Activated CD4-positive, alpha-beta memory T cell treated with anti-CD3 and anti-CD28 coated beads, Interleukin-2, amount 10 ng/mL, durations not matched to agents 7 days and 5 days (primary cell): ENCODE results near the gene DGKH. TPM values are rescaled to one million over a fixed set of nuclear protein-coding genes. Genes with fewer than 3 reads are reported as not detected.

Experiments
- CTCF ChIA-PET: fragments of 350-600 bp; sonication (Branson Sonifier 250); formaldehyde crosslinking; loops from one replicate; lab custom pipeline; 2021; ENCODE audit warnings: antibody characterized with exemption, inconsistent platforms; lab: Charles Lee
- POLR2A ChIA-PET: fragments of 350-600 bp; sonication (Branson Sonifier 250); formaldehyde crosslinking; loops from one replicate; lab custom pipeline; 2021; ENCODE audit warnings: antibody characterized with exemption; lab: Charles Lee
- DNase-seq: peaks from one replicate; pipeline ENCODE4 v3.0.0-alpha.2; 2020
- H3K27ac Mint-ChIP-seq: one replicate; pipeline ENCODE4 v1.8.0; 2021; ENCODE audit warnings: mild to moderate bottlenecking, mixed read lengths
- H3K27me3 Mint-ChIP-seq: one replicate; pipeline ENCODE4 v1.8.0; 2021; ENCODE audit warnings: mixed read lengths
- H3K36me3 Mint-ChIP-seq: one replicate; pipeline ENCODE4 v1.8.0; 2021; ENCODE audit warnings: low read depth, mixed read lengths
- H3K4me1 Mint-ChIP-seq: one replicate; pipeline ENCODE4 v1.8.0; 2021; ENCODE audit warnings: mixed read lengths
- H3K4me3 Mint-ChIP-seq: one replicate; pipeline ENCODE4 v1.8.0; 2021; ENCODE audit warnings: mild to moderate bottlenecking, mixed read lengths
- H3K9me3 Mint-ChIP-seq: one replicate; pipeline ENCODE4 v1.8.0; 2021; ENCODE audit warnings: mixed read lengths
- total RNA-seq, 2 experiments: library from RNA; stranded (reverse); gene quantifications; one replicate each; pipeline ENCODE4 v1.2.3, GENCODE V29; 2021

Gene DGKH
- total RNA-seq, 2 experiments from 2014 or later, result 20.4 to 21.1 TPM

DNA sequence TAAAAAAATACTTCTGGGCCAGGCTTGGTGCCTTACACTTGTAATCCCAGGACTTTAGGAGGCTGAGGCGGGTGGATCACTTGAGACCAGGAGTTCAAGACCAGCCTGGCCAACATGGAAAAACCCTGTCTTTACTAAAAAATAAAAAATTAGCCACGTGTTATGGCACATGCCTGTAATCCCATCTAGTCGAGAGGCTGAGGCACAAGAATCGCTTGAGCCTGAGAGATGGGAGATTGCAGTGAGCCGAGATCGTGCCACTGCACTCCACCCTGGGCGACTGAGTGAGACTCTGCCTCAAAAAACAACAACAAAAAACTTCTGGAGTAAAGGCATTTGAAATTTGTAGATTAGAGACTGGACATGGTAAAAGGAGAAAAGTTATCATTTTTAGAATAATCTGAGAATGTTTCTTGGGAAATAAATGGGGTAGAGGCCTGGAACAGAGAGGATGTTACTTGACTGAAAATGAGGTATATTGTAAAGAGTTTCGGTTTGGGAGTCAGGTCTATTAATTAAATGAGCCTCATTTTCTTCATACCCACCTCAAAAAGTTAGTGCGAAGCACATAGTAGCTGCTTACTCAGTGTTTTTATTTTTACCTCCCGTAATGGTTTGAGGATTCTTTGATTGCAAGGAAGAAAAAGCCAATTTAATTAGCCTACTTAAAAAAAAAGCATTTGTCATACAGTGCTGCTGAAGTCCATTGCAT lies 226.1 kb downstream of the DGKH start:
- ChIA-PET CTCF (interaction anchor here (1.2 kb wide), 1 partner anchor 204 kb away, joined by 3 read pairs; no protein-coding TSS in a partner anchor), POLR2A (interaction anchor here (0.9 to 5.9 kb wide), 3 partner anchors 47 to 122 kb away, joined by 3 to 59 read pairs (median 4); no protein-coding TSS in a partner anchor)
- H3K4me3 Mint-ChIP-seq, result peak overlapping the region; percentile 75
- peaks cover 3% of the 10 kb centered on the region for H3K9me3 Mint-ChIP-seq
- H3K27me3 Mint-ChIP-seq, result no peaks in the 10 kb centered on the region
- peaks cover 63% of the 10 kb centered on the region for H3K4me1 Mint-ChIP-seq
- peaks cover 33% of the 10 kb centered on the region for H3K36me3 Mint-ChIP-seq
- DNase-seq, result no peak
- peak overlapping the region; percentile 83 for H3K27ac Mint-ChIP-seq

DNA sequence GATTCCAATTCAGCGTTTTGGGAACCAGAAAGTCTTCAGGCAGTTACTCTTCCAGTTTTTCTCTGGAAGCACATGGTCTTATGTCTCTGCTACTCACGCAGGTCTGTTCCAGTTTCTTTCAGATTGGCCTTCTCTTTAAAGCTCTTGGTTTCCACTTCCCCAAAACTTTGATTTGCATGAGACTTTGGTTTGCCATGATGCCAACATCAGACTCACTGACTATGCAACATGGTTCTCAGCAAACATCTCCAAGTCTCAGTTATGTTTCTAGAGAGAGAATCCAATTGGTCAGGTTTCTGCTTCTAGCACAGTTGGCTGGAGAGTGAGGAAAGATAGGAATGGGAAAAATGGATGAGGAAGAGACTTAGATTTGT lies 226.6 kb downstream of the DGKH start:
- Mint-ChIP-seq H3K4me1 (peaks cover 63% of the 10 kb centered on the region), H3K9me3 (peaks cover 3% of the 10 kb centered on the region), H3K27ac (peak overlapping the region; percentile 83), H3K27me3 (no peaks in the 10 kb centered on the region), H3K36me3 (peaks cover 33% of the 10 kb centered on the region), H3K4me3 (peak overlapping the region; percentile 75)
- CTCF ChIA-PET, result interaction anchor here (1.2 kb wide), 1 partner anchor 204 kb away, joined by 3 read pairs; no protein-coding TSS in a partner anchor
- DNase-seq, result no peak
- POLR2A ChIA-PET, result interaction anchor here (1.1 to 5.9 kb wide), 2 partner anchors 48 to 122 kb away, joined by 3 to 59 read pairs; no protein-coding TSS in a partner anchor

DNA sequence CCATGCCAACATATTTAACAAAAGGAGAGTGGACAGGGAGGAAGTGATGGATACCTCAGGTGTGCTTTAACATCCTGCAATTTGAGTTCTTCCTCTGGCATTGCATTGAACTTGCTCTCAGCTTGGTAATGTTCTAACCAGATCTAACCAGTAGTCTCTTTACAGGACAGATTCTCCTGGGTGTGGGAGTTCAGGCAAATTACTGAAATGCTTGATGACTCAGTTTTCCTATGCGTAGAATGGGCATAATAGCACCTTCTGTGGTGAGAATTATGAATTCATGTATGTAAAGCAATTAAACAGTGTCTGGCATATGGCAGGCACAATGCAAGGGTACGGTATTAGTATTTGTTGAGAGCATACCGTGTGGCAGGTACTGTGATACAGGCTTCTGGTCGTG lies 227.1 kb downstream of the DGKH start:
- Mint-ChIP-seq H3K27me3 (no peaks in the 10 kb centered on the region), H3K36me3 (peaks cover 30% of the 10 kb centered on the region), H3K27ac (peak overlapping the region; percentile 83), H3K9me3 (peaks cover 3% of the 10 kb centered on the region), H3K4me3 (peak overlapping the region; percentile 75), H3K4me1 (peaks cover 59% of the 10 kb centered on the region)
- no peak for DNase-seq
- ChIA-PET POLR2A (interaction anchor here (1.1 to 5.9 kb wide), 2 partner anchors 48 to 121 kb away, joined by 3 to 59 read pairs; no protein-coding TSS in a partner anchor), CTCF (interaction anchor here (1.2 kb wide), 1 partner anchor 203 kb away, joined by 3 read pairs; no protein-coding TSS in a partner anchor)

DNA sequence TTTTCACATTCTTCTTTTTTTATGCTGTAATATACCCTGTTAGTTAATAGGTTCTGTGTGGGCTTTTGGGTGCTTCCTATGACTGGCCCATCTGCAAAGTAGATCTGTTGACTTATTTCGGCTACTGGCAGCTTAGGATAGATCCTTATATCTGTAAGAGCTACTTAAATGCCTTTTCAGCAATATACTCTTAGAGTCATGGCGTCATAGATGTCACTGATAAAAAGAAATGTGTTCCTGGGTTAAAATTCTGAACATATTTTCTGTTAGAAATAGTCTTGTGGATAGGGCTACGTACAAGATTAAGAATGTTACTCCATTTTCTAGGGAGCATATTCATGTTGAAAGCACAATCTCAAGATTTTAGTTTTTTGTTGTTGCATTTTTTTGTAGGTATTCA lies 228.2 kb downstream of the DGKH start:
- H3K27me3 Mint-ChIP-seq, result no peaks in the 10 kb centered on the region
- no peaks in the 10 kb centered on the region for H3K9me3 Mint-ChIP-seq
- peak overlapping the region; percentile 18 for H3K4me3 Mint-ChIP-seq
- POLR2A ChIA-PET, result no interaction called here
- peak overlapping the region; percentile 60 for H3K27ac Mint-ChIP-seq
- DNase-seq, result no peak
- peaks cover 48% of the 10 kb centered on the region for H3K4me1 Mint-ChIP-seq
- H3K36me3 Mint-ChIP-seq, result peaks cover 23% of the 10 kb centered on the region
- CTCF ChIA-PET, result no interaction called here

DNA sequence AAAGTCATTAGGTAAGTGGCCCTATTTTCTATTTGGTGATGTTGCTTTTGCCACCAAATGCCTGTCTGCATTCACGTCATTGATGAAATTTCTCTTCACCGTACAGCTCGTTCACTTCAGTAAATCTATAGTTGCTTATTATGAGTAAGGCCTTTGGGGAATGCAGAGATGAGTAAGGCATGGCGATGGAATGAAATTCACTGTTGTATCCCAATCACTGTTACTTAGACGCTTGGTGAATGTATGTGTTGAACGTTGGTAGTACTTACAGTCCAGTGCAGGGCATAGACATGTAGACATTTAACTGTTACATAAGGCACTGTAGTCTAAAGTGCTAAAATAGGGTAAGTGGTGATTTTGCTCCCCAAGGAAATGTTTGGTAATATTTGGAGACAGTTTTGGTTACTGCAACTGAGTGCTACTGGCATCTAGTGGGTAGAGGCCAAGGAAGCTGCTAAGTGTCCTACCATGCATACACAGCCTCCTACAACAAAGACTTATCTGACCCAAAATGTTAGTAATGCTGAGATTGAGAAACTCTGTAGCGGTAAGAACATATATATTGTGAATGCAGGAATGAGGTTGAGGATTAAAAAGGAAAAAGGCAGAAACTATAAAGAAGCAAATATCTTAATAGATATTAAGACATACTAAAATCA lies 229.3 kb downstream of the DGKH start:
- H3K4me1 Mint-ChIP-seq, result peaks cover 52% of the 10 kb centered on the region
- no peak for DNase-seq
- peak overlapping the region; percentile 4 for H3K27ac Mint-ChIP-seq
- POLR2A ChIA-PET, result no interaction called here
- H3K36me3 Mint-ChIP-seq, result peaks cover 18% of the 10 kb centered on the region
- peak overlapping the region; percentile 12 for H3K4me3 Mint-ChIP-seq
- H3K27me3 Mint-ChIP-seq, result no peaks in the 10 kb centered on the region
- CTCF ChIA-PET, result no interaction called here
- H3K9me3 Mint-ChIP-seq, result no peaks in the 10 kb centered on the region

DNA sequence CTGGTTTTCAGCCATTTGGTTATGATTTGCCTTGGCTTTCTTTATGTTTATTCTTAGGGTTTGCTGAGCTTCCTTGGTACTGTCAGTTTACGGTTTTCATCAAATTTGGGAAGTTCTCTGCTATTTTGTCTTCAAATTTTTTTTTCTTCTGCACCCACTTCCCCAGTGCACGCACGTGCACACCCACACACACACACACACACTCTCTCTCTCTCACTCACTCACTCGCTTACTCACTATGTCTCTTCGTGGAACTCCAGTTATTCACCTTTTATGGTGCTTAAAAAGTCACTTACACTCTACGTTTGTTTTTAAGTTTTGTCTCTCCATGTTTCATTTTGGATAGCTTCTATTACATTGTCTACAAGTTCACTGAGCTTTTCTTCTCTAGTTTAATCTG lies 230.6 kb downstream of the DGKH start:
- CTCF ChIA-PET, result interaction anchor here (0.7 to 1.2 kb wide), 2 partner anchors 20 to 200 kb away, joined by 3 read pairs; no protein-coding TSS in a partner anchor
- Mint-ChIP-seq H3K4me3 (no peak overlapping the region), H3K27ac (no peak overlapping the region), H3K9me3 (no peaks in the 10 kb centered on the region), H3K36me3 (peaks cover 22% of the 10 kb centered on the region), H3K27me3 (no peaks in the 10 kb centered on the region), H3K4me1 (peaks cover 50% of the 10 kb centered on the region)
- POLR2A ChIA-PET, result interaction anchor here (0.7 kb wide), 1 partner anchor 113 kb away, joined by 3 read pairs; no protein-coding TSS in a partner anchor
- no peak for DNase-seq

DNA sequence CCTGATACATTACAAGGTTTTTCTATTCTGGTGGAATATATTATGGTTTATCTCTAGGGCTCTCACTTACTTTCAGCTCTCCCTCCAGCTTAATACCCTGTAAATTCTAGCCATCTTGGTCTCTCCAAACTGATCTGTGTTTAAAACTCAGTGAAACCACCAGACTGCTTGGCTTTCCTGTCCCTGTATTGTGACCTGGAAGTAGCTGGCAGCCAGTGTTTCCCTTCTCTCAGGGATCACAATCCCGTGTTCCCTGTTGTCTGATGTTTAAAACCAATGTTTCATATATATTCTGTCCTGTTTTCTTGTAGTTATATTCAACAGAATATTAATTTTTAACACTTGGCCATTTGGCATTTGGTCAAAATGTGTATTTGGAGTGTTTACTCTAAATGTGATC lies 231.5 kb downstream of the DGKH start:
- no peak overlapping the region for H3K4me3 Mint-ChIP-seq
- no peaks in the 10 kb centered on the region for H3K27me3 Mint-ChIP-seq
- peaks cover 24% of the 10 kb centered on the region for H3K36me3 Mint-ChIP-seq
- H3K4me1 Mint-ChIP-seq, result peaks cover 43% of the 10 kb centered on the region
- H3K27ac Mint-ChIP-seq, result no peak overlapping the region
- H3K9me3 Mint-ChIP-seq, result no peaks in the 10 kb centered on the region
- DNase-seq, result no peak
- POLR2A ChIA-PET, result no interaction called here
- CTCF ChIA-PET, result interaction anchor here (1.2 kb wide), 1 partner anchor 199 kb away, joined by 3 read pairs; no protein-coding TSS in a partner anchor

DNA sequence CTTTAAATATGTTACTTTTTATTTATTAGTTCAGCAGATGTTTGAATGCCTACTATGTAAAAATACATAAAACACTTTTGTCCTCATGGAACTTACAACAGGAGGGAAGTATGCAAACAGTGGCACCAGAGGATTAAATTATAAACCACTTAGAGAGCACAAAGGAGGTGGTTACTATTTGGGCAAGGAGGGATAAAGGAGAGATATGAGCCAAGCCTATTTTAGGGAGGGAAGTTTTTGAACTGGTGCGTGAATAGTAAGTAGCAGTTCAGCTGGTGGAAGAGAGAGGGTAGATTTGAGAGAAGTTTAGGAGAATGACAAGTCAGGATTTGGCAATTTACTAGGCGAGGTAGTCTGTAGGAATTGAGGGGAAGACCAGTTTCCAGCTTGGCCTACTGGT lies 232.1 kb downstream of the DGKH start:
- no peak overlapping the region for H3K27ac Mint-ChIP-seq
- H3K4me3 Mint-ChIP-seq, result no peak overlapping the region
- H3K27me3 Mint-ChIP-seq, result no peaks in the 10 kb centered on the region
- POLR2A ChIA-PET, result no interaction called here
- DNase-seq, result no peak
- peaks cover 40% of the 10 kb centered on the region for H3K4me1 Mint-ChIP-seq
- no peaks in the 10 kb centered on the region for H3K9me3 Mint-ChIP-seq
- CTCF ChIA-PET, result no interaction called here
- H3K36me3 Mint-ChIP-seq, result peaks cover 22% of the 10 kb centered on the region

DNA sequence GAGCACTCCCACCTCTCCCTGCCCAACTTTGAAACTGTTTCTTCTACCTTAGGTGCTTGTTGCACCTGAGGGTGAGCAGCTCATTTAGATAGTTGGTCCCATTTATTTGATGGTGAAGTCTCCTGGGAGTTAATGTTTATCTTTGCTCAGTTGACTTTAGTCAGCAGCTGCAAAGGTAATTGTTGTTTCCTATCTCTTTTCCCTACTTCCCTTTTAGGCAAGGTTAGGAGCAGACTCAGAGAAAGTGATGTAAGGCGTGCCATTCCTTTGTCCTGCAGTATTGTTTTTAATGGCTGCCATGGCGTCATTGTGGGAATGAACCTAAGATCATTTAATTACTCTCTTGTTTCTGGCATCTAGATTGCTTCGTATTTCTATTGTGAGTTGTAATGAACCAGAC lies 235.1 kb downstream of the DGKH start:
- H3K4me3 Mint-ChIP-seq, result no peak overlapping the region
- H3K27me3 Mint-ChIP-seq, result no peaks in the 10 kb centered on the region
- H3K27ac Mint-ChIP-seq, result no peak overlapping the region
- CTCF ChIA-PET, result no interaction called here
- no peaks in the 10 kb centered on the region for H3K9me3 Mint-ChIP-seq
- peaks cover 31% of the 10 kb centered on the region for H3K36me3 Mint-ChIP-seq
- DNase-seq, result no peak
- peaks cover 25% of the 10 kb centered on the region for H3K4me1 Mint-ChIP-seq
- POLR2A ChIA-PET, result no interaction called here

DNA sequence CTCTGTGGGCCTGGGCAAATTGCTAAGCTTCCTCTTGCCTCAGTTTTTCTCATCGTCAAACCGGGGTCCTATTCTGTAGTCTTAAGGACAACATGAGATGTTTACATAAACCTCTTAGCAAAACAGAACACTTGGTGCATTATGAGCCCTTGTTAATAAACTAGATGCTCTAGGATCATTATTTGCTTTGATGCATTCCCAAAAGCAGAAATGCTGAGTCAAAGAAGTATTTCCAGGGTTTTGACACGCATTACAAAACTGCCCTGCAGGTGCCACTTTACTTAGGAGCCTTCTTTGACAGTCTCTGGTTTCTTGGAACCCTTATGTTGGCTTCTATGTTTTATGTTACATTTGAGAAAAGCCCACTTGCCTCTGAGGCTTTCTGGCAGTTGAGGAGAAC lies 235.6 kb downstream of the DGKH start:
- H3K4me1 Mint-ChIP-seq, result peaks cover 25% of the 10 kb centered on the region
- CTCF ChIA-PET, result no interaction called here
- H3K27ac Mint-ChIP-seq, result no peak overlapping the region
- H3K36me3 Mint-ChIP-seq, result peaks cover 36% of the 10 kb centered on the region
- POLR2A ChIA-PET, result no interaction called here
- H3K27me3 Mint-ChIP-seq, result no peaks in the 10 kb centered on the region
- no peak for DNase-seq
- no peak overlapping the region for H3K4me3 Mint-ChIP-seq
- no peaks in the 10 kb centered on the region for H3K9me3 Mint-ChIP-seq

Other genes with a start within 250 kb of the DGKH start
- 10 to 100 TPM; 13.5 to 14.4 TPM for gene VWA8, start 87.5 kb upstream of the DGKH start, total RNA-seq
- gene AKAP11, start 223.5 kb downstream of the DGKH start, total RNA-seq, result 10 to 100 TPM; 32.5 to 34.0 TPM